ENCODE data around the gene SMYD4.
"Not testable (repeated sequence)": the region's sequence is repeated elsewhere in the genome, so short reads cannot be mapped to it uniquely, and the experiment has no call there.

Gene SMYD4

DNA sequence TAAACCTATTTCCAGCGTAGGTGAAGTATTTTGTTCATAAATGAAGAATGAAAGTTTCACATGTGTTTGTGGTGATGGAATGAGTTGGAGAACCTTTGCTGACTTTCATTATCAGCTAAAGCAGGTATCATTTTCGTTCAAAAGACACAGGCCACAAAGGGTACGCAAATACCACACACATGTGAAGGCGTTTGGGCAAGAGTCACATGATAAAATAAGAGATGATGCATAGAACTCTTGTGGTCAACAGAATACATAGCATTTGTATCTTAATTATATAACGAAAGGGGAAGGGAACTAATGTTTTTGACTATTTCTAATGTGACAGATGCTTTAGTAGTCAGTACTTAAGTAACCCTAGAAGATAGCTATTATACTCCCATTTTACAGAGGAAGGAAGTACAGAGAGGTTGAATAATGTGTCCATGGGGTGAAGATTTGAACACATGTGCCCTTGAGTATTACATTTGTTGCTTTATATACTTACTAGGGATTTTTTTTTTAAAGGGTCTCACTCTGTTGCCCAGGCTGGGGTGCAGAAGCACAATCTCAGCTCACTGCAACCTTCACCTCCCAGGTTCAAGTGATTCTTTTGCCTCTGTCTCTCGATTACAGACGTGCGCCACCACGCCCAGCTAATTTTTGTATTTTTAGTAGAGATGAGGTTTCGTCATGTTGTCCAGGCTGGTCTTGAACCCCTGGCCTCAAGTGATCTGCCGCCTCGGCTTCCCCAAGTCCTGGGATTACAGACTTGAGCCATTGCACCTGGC is 4.9 kb upstream of the SMYD4 start:
- no peak overlapping the region for H3K4me3 ChIP-seq (replicated peaks; ENCODE audit: low read depth, low read length)
- no peak for DNase-seq (ENCODE audit: low read depth)
- TF ChIP-seq, protein P1, sequence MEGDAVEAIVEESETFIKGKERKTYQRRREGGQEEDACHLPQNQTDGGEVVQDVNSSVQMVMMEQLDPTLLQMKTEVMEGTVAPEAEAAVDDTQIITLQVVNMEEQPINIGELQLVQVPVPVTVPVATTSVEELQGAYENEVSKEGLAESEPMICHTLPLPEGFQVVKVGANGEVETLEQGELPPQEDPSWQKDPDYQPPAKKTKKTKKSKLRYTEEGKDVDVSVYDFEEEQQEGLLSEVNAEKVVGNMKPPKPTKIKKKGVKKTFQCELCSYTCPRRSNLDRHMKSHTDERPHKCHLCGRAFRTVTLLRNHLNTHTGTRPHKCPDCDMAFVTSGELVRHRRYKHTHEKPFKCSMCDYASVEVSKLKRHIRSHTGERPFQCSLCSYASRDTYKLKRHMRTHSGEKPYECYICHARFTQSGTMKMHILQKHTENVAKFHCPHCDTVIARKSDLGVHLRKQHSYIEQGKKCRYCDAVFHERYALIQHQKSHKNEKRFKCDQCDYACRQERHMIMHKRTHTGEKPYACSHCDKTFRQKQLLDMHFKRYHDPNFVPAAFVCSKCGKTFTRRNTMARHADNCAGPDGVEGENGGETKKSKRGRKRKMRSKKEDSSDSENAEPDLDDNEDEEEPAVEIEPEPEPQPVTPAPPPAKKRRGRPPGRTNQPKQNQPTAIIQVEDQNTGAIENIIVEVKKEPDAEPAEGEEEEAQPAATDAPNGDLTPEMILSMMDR (IDR thresholded peaks at IDR 0.05; ENCODE audit: low read length, missing control alignments) = no peak

DNA sequence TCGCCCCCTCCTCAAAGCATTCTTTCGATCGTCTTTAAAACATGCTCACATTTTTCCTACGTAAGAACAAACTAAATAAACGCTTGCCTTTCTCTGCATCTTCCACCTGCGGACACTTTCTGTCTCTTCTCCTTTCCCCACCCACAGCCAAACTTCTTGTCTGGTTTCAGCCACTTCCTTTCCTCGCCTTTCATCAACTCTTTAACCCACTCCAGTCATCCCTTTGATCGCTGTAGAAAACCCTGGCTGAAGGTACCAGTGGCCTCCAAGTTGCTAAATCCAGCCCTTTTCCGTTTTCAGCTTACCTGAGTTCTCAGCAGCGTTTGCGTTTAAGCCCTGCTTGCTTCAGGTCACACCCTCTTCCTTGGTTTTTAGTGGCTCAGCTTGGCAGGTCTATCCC is 586 bp upstream of the SMYD4 start:
- no peak for DNase-seq (ENCODE audit: low read depth)
- TF ChIP-seq, protein P1 (IDR thresholded peaks at IDR 0.05; ENCODE audit: low read length, missing control alignments) = no peak

DNA sequence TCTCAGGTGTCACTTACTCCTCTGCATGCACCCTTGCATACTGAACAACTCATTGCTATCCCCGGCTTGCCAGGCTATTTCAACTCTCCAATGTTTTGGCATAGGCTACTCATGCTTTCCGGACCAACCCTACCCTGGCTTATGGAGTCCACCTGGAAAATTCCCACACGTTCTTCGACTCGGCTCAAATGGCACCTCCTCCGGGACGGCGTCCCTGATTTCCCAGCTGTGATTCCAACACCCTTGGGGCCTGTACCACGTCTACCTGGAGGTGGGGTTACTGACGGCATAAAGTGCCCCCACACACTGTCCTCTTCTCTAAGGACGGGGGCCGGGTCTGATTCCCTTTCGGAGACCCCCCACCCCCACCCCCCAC is 498 bp downstream of the SMYD4 start:
- DNase-seq (ENCODE audit: low read depth) = peak; percentile 14
- H3K4me3 ChIP-seq (replicated peaks; ENCODE audit: low read depth, low read length) = peak overlapping the region; percentile 79
- TF ChIP-seq, protein P1 (IDR thresholded peaks at IDR 0.05; ENCODE audit: low read length, missing control alignments) = no peak

More for the DNA sequence above, 586 bp upstream of the SMYD4 start:
- peak overlapping the region; percentile 79 for H3K4me3 ChIP-seq (replicated peaks; ENCODE audit: low read depth, low read length)

DNA sequence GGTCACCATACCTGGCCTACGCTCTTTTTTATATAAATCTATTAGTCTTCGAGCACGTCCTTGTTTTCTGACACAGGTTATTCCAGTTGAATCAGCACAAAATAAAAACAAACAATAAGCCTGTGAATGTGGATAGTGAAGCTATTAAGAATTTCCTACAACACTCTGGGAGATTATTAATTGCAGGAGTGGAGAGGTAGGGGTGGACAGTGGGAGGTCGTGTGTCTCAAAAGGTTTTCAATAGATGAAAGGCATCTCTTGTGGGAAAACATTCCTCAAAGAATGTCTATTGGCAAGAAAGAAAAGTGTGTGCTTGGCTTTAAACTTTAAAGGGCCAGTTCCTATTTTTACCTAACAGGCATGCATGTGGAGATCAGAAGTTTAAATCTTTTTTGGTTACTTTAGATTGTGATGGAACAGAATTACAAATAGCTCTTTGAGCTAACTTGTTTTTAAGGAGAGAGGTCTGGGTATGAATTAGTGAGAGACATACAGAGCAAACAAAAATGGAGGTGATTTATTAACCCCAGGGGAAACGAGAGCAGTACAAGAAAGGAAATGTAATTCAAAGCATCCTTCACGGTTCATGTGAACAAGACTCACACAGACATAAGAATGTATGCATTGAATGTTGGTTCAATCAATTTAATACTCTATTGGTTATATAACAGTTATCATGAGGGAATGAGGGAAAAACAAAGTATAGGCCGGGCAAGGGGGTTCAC is 9.0 kb downstream of the SMYD4 start:
- no peak overlapping the region for H3K4me3 ChIP-seq (replicated peaks; ENCODE audit: low read depth, low read length)
- TF ChIP-seq, protein P1 (IDR thresholded peaks at IDR 0.05; ENCODE audit: low read length, missing control alignments) = no peak
- no peak for DNase-seq (ENCODE audit: low read depth)

DNA sequence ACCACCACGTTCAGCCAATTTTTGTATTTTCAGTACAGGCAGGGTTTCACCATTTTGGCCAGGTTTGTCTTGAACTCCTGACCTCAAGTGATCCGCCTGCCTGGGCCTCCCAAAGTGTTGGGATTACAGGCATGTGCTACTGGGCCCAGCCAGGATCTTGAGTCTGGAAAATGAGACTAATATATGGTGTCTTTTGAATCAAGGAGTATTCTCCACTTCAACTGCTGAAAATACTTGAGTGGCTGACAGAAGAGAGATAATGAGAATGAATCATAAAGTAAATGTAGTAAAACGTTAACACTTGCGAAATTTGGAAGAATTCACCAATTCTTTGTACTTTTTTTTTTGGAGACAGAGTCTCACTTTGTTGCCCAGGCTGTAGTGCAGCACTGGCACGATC is 16.6 kb downstream of the SMYD4 start:
- TF ChIP-seq, protein P1 (IDR thresholded peaks at IDR 0.05; ENCODE audit: low read length, missing control alignments) = no peak
- H3K4me3 ChIP-seq (replicated peaks; ENCODE audit: low read depth, low read length) = no peak overlapping the region
- DNase-seq (ENCODE audit: low read depth) = peak; percentile 60

DNA sequence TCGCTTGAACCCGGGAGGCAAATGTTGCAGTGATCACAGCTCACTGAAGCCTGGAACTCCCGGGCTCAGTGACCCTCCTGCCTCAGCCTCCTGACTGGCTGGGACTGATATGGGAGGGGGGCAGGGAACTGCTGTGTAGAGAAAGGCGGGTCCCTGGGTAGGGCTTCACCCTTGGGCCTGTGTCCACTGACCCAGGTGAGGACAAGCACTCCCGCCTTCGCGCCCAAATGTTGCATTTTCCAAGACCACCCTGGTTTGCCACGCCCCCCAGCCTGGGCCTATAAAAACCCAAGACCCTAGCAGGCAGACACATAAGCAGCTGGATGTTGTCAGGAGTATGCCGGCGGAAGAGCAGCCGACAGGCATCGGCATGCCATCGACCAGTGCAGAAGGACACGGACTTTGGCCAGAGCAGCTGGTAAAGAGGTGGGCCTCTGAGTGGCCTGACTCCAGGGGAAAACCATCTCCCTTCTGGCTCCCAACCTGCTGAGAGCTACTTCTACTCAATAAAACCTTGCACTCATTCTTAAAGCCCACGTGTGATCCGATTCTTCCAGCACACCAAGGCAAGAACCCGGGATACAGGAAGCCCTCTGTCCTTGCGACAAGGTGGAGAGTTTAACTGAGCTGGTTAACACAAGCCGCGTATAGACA is 19.1 kb downstream of the SMYD4 start:
- no peak for DNase-seq (ENCODE audit: low read depth)
- TF ChIP-seq, protein P1 (IDR thresholded peaks at IDR 0.05; ENCODE audit: low read length, missing control alignments) = no peak
- H3K4me3 ChIP-seq (replicated peaks; ENCODE audit: low read depth, low read length) = no peak overlapping the region

GRCh38 chr17:1809815-1810214 is 19.9 kb downstream of the SMYD4 start:
- not testable (repeated sequence) for DNase-seq (ENCODE audit: low read depth); H3K4me3 ChIP-seq (replicated peaks; ENCODE audit: low read depth, low read length)

Measured in fibroblast of pulmonary artery (primary cell).